Esophagus muscularis mucosa (tissue), 3 donors: ENCODE results near the gene C3orf38.

Experiments
- POLR2A ChIP-seq: fragments of 450-650 bp; IDR thresholded peaks from one replicate; pipeline ENCODE4 v1.6.1; 2017; ENCODE audit warnings: antibody characterized with exemption, moderate library complexity, mild to moderate bottlenecking, low read depth
- TF ChIP-seq, protein P1 (sequence below), 3 experiments: fragments of 200-600 bp in 2 of 3; fragments of 450-650 bp in 1 of 3; sonication (generic) in 2 of 3; IDR thresholded peaks; one replicate each; pipeline ENCODE4 v1.5.1; 2017 to 2019; ENCODE audit warnings: antibody characterized with exemption in 3 of 3, mild to moderate bottlenecking in 2 of 3, moderate library complexity in 1 of 3

GRCh38 chr3:88167704-88168103 lies 17.9 kb downstream of the C3orf38 start:
- no peak for TF ChIP-seq POLR2A
- TF ChIP-seq, protein P1, sequence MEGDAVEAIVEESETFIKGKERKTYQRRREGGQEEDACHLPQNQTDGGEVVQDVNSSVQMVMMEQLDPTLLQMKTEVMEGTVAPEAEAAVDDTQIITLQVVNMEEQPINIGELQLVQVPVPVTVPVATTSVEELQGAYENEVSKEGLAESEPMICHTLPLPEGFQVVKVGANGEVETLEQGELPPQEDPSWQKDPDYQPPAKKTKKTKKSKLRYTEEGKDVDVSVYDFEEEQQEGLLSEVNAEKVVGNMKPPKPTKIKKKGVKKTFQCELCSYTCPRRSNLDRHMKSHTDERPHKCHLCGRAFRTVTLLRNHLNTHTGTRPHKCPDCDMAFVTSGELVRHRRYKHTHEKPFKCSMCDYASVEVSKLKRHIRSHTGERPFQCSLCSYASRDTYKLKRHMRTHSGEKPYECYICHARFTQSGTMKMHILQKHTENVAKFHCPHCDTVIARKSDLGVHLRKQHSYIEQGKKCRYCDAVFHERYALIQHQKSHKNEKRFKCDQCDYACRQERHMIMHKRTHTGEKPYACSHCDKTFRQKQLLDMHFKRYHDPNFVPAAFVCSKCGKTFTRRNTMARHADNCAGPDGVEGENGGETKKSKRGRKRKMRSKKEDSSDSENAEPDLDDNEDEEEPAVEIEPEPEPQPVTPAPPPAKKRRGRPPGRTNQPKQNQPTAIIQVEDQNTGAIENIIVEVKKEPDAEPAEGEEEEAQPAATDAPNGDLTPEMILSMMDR (IDR thresholded peaks at IDR 0.05), result no peak
